Stimulated activated CD4-positive, alpha-beta T cell treated with anti-CD3 and anti-CD28 coated beads, TNF-alpha, amount 100 ng/mL, for 48 hours (primary cell): ENCODE measurements around the gene MARK3.

Experiments used
- DNase-seq, 3 donors: peaks; one replicate each; pipeline ENCODE4 v3.0.0-alpha.2; 2020; ENCODE audit warnings: low read depth in 3 of 3

MARK3 gene

GRCh38 chr14:103488071-103488470 is 102.9 kb downstream of the MARK3 start:
- DNase-seq: no peak

GRCh38 chr14:103488960-103489359 is 103.7 kb downstream of the MARK3 start:
- no peak for DNase-seq

GRCh38 chr14:103489621-103490020 is 104.4 kb downstream of the MARK3 start:
- DNase-seq: no peak

GRCh38 chr14:103491691-103492090 is 106.5 kb downstream of the MARK3 start:
- no peak for DNase-seq

- no peak for DNase-seq
These were observed 107.1 kb downstream of the MARK3 start for GRCh38 chr14:103492156-103492925.

GRCh38 chr14:103495854-103496253 is 110.6 kb downstream of the MARK3 start:
- no peak for DNase-seq

GRCh38 chr14:103496776-103497175 is 111.6 kb downstream of the MARK3 start:
- DNase-seq: no peak

GRCh38 chr14:103499709-103500108 is 114.5 kb downstream of the MARK3 start:
- DNase-seq: no peak

GRCh38 chr14:103500148-103500990 is 115.2 kb downstream of the MARK3 start:
- peak; percentile 55 to 75 (median 66) for DNase-seq

GRCh38 chr14:103501041-103501870 is 116.0 kb downstream of the MARK3 start:
- DNase-seq: no peak

GRCh38 chr14:103501921-103502669 is 116.9 kb downstream of the MARK3 start:
- no peak for DNase-seq

GRCh38 chr14:103502877-103503276 is 117.7 kb downstream of the MARK3 start:
- DNase-seq: no peak

- no peak for DNase-seq
These were observed 118.1 kb downstream of the MARK3 start for GRCh38 chr14:103503296-103503695.

GRCh38 chr14:103504991-103505565 is 119.9 kb downstream of the MARK3 start:
- no peak for DNase-seq

- no peak for DNase-seq
These were observed 122.5 kb downstream of the MARK3 start for GRCh38 chr14:103507751-103508150.

- DNase-seq: no peak
These were observed 123.5 kb downstream of the MARK3 start for GRCh38 chr14:103508521-103509329.

- DNase-seq: no peak
These were observed 124.9 kb downstream of the MARK3 start for GRCh38 chr14:103509864-103510723.

- DNase-seq: no peak
These were observed 125.8 kb downstream of the MARK3 start for GRCh38 chr14:103510724-103511693.
